ENCODE results near the gene MAP2K4.

The MAP2K4 gene

GRCh38 chr17:12089809-12090384 is 69.2 kb downstream of the MAP2K4 start:
- no peak for DNase-seq (ENCODE audit: low spot score)

- no peak for DNase-seq (ENCODE audit: low spot score)
Observed at GRCh38 chr17:12094336-12094735, 73.7 kb downstream of the MAP2K4 start.

DNA sequence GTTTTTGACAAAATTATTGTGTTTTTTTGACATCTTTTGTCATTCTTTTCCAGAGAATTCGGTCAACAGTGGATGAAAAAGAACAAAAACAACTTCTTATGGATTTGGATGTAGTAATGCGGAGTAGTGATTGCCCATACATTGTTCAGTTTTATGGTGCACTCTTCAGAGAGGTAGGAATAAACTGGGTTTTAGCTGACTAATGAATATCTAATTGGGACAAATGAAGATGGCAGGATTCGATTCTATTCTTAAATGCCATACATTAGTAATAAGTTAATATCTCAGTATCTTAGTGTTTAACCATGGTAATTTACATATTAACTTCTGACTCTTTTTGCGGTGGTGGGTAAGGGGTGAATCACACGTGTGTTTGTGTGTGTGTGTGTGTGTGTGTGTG is 74.8 kb downstream of the MAP2K4 start:
- DNase-seq (ENCODE audit: low spot score): no peak

GRCh38 chr17:12097326-12097725 is 76.6 kb downstream of the MAP2K4 start:
- DNase-seq (ENCODE audit: low spot score): no peak

- no peak for DNase-seq (ENCODE audit: low spot score)
Observed at GRCh38 chr17:12098568-12098967, 77.9 kb downstream of the MAP2K4 start.

DNA sequence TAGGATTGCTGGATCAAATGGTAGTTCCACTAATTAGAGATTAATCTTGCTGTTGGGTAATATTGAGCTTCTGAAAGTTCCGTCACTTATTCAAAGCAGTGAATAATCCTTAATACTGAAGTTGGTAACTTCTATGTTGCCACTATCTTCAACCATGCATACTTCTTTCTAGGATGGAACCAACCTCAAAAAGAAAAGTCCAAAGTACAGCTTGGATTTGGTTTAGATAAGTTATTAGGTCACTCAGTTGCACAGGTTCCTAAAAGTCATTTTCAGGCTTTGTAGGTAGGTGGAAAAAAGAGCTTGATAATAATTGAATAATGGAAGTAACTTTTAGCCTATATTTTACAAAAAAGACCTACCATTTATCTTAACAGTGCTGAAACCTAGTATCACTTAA is 78.7 kb downstream of the MAP2K4 start:
- DNase-seq (ENCODE audit: low spot score): no peak

GRCh38 chr17:12104831-12105230 is 84.2 kb downstream of the MAP2K4 start:
- DNase-seq (ENCODE audit: low spot score): no peak

DNA sequence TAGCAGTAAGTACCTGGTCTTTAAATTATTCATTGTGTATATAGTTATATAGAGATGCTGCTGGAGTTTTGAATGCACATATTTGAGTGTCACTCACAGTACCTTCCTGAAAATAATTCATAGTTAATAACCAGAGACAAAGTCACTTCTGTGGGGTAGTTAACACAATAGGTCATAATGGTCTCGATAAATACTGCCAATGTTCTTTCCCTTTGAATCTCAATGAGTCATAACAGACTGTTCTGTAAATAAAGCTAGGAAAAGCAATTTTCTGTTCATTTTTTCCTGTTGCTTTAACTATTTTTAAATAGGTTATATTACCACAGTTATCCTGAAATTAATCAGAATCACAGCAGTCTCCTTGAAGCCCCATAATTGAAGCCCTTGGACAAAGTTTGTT is 87.2 kb downstream of the MAP2K4 start:
- DNase-seq (ENCODE audit: low spot score): no peak

GRCh38 chr17:12110906-12111305 is 90.2 kb downstream of the MAP2K4 start:
- DNase-seq (ENCODE audit: low spot score): no peak

- no peak for DNase-seq (ENCODE audit: low spot score)
Observed at GRCh38 chr17:12113156-12113555, 92.5 kb downstream of the MAP2K4 start.

GRCh38 chr17:12114686-12115418 is 94.2 kb downstream of the MAP2K4 start:
- no peak for DNase-seq (ENCODE audit: low spot score)

- DNase-seq (ENCODE audit: low spot score): no peak
Observed at GRCh38 chr17:12116143-12116542, 95.5 kb downstream of the MAP2K4 start.

GRCh38 chr17:12118617-12119016 is 97.9 kb downstream of the MAP2K4 start:
- no peak for DNase-seq (ENCODE audit: low spot score)

DNA sequence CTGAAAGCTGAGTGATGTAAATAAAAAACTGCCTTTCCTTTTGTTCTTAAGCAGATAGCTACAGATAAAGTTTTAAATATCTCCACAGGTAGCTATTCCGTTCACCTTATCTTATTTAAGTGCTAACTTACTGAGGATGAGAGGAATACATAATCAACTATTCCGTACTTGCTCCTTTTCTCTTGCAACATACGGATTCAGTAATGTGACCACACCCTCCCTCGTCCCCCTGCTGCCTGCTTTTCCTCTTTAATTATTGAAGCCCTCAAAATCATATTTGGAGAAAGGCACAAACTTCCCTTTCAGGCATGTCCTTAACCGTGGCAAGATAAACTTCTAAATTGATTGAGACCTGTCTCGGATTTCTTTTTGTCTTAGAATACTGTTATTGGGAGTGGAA is 101.4 kb downstream of the MAP2K4 start:
- no peak for DNase-seq (ENCODE audit: low spot score)

DNA sequence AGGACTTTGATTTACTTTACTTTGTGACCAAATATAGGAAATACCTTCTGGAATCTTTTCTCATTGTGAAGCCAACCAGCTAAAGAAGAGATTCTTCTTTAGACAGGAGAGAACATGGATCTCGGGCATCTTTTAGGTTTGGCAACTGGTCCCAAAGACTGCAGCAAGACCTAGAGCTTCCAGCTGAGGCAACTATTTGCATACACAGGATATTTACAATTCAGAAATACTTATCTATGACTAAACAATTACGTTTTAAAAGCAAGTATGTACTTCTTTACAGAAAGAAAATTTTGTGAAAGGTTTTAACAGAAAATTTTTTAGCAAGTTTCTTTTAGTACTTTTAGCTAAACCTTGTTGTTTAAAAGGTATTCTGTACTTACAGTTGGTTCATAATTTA is 106.5 kb downstream of the MAP2K4 start:
- no peak for DNase-seq (ENCODE audit: low spot score)

DNA sequence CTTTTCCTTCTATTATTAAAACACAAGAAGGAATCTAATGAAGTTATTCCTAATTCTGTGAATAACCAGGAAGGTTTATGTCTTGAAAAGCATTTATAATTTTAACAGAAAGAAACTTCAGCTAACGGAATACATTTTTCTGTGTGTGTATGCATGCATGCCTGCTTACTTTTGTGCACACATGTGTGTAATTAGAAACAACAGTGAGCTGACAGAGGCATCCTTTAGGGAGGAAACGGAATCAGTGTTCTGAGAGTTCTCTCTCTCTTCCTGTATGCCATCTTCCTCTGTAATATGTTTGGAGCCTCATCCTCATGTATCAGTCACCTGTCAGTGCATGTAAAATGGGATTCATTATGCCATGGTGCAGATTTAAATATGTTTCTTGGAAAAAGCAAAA is 107.0 kb downstream of the MAP2K4 start:
- DNase-seq (ENCODE audit: low spot score): no peak

GRCh38 chr17:12128946-12129345 is 108.3 kb downstream of the MAP2K4 start:
- DNase-seq (ENCODE audit: low spot score): no peak

DNA sequence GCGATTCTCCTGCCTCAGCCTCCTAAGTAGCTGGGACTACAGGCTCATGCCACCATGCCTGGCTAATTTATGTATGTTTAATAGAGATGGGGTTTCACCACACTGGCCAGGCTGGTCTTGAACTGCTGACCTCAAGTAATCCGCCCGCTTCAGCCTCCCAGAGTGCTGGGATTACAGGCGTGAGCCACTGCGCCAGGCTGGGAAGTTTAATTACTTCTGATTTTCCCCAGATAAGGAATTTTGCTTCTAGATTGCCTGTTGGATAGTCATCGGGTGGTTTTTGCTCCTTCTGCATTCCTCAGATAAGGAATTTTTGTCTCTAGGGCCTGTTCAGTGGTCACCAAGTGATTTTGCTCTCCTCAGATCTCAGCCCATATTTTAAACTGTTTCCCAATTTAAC is 112.5 kb downstream of the MAP2K4 start:
- DNase-seq (ENCODE audit: low spot score): no peak

DNA sequence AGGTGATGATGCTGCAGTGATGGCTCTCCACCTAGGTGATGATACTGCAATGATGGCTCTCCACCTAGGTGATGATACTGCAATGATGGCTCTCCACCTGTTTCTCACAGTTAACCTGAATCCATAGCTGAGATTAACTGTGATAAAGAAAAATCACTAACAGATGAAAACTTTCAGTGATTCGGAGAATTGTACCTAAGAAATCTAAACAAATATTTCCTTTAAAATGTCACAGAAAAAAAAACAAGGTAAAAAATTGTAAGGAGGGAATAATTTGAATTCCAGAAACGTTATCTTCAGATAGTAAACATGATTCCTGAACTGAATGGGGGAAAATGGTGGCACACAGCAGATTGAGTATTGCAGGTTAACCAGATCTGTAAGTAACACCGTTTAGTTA is 113.4 kb downstream of the MAP2K4 start:
- no peak for DNase-seq (ENCODE audit: low spot score)

GRCh38 chr17:12134587-12134986 is 113.9 kb downstream of the MAP2K4 start:
- no peak for DNase-seq (ENCODE audit: low spot score)

GRCh38 chr17:12136243-12136642 is 115.6 kb downstream of the MAP2K4 start:
- no peak for DNase-seq (ENCODE audit: low spot score)

DNA sequence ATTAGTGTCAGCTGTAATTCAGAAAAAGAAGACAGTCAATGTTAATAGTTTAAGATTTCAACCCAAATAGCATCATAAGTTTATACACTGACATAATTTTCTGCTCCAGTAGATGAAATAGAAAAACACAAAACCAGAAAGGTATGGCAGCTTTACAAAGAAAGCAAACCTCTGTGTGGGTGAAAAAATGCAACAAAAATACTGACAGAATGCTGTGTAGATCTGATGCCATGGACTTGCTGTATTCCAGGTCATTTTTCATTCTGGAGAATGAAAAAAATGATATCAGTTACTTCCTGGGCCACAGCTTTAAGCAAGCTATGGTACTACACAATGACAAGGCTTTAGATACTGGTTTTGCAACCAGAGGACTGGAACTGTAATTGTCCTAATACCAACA is 116.0 kb downstream of the MAP2K4 start:
- no peak for DNase-seq (ENCODE audit: low spot score)

GRCh38 chr17:12137859-12138258 is 117.2 kb downstream of the MAP2K4 start:
- no peak for DNase-seq (ENCODE audit: low spot score)

- no peak for DNase-seq (ENCODE audit: low spot score)
Observed at GRCh38 chr17:12140685-12141084, 120.0 kb downstream of the MAP2K4 start.

Measured in activated CD4-positive, alpha-beta T cell treated with anti-CD3 and anti-CD28 coated beads, Interleukin-2, Interleukin-4, amounts not matched to agents 100 ng/mL and 50 ng/mL, durations not matched to agents 16 hours and 8 hours (primary cell).